Loucy (cell line): ENCODE data around the gene AHRR.
"Not testable (repeated sequence)": the region's sequence is repeated elsewhere in the genome, so short reads cannot be mapped to it uniquely, and the experiment has no call there.

Source experiments
- EZH2phosphoT487 ChIP-seq: fragments of 200-600 bp; IDR thresholded peaks from 2 replicates; pipeline ENCODE4 v1.6.1; 2018; ENCODE audit warnings: antibody characterized with exemption, mild to moderate bottlenecking, moderate library complexity, borderline replicate concordance
- TF ChIP-seq, protein P1 (sequence below): fragments of 200-600 bp; sonication (generic); conservative IDR thresholded peaks from 2 replicates; pipeline ENCODE4 v1.5.1; 2014; ENCODE audit warnings: mild to moderate bottlenecking, antibody characterized with exemption, low read length

DNA sequence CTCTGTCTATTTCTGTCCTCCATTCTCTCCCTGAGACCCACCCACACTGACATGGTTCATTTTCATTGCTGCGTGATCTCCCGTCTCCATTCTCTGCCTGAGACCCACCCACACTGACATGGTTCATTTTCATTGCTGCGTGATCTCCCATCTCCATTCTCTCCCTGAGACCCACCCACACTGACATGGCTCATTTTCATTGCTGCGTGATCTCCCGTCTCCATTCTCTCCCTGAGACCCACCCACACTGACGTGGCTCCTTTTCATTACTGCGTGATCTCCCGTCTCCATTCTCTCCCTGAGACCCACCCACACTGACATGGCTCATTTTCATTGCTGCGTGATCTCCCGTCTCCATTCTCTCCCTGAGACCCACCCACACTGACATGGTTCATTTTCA is 30.2 kb upstream of the AHRR start:
- TF ChIP-seq, protein P1, sequence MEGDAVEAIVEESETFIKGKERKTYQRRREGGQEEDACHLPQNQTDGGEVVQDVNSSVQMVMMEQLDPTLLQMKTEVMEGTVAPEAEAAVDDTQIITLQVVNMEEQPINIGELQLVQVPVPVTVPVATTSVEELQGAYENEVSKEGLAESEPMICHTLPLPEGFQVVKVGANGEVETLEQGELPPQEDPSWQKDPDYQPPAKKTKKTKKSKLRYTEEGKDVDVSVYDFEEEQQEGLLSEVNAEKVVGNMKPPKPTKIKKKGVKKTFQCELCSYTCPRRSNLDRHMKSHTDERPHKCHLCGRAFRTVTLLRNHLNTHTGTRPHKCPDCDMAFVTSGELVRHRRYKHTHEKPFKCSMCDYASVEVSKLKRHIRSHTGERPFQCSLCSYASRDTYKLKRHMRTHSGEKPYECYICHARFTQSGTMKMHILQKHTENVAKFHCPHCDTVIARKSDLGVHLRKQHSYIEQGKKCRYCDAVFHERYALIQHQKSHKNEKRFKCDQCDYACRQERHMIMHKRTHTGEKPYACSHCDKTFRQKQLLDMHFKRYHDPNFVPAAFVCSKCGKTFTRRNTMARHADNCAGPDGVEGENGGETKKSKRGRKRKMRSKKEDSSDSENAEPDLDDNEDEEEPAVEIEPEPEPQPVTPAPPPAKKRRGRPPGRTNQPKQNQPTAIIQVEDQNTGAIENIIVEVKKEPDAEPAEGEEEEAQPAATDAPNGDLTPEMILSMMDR: not testable (repeated sequence)
- not testable (repeated sequence) for TF ChIP-seq EZH2phosphoT487
